ENCODE results near the gene OR7G1.

The OR7G1 gene

GRCh38 chr19:9070066-9070465 lies 45.5 kb downstream of the OR7G1 start:
- H3K4me3 ChIP-seq (ENCODE audit: low read depth, low read length): no peak overlapping the region
- DNase-seq (ENCODE audit: low read depth): no peak
- TF ChIP-seq CTCF (IDR thresholded peaks at IDR 0.05; ENCODE audit: insufficient read depth, low read depth, low read length, missing control alignments): no peak

DNA sequence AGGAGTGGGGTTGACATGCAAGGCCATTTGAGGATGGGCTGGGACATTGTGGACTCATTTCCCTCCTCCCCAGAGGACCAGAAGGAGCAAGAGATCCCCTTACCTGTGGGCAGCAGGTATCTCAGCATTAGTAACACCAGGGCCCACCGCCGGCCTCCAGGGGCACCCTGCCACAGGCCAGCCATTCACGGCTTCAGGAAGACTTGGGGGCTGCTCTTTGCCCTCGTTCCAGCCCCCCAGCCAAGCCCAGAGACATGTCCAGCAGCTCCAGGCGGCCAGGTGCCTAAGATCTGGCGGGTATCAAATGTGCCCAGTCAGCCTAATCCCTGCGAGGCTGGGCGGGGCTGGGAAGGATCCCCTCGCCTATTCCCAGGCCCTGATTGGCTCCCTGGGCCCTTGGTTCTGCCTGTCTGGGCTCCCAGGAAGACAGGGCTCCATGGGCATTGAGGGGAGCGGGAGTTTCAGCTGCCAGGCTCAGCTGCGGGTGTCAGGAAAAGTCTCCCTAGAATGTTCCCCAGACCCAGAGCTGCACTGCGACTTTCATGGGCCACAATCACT lies 50.0 kb downstream of the OR7G1 start:
- TF ChIP-seq CTCF (IDR thresholded peaks at IDR 0.05; ENCODE audit: insufficient read depth, low read depth, low read length, missing control alignments): no peak
- H3K4me3 ChIP-seq (ENCODE audit: low read depth, low read length): no peak overlapping the region
- DNase-seq (ENCODE audit: low read depth): no peak

All from GM12865 (cell line).